ENCODE measurements around the gene TMEM178B. TPM values are rescaled to one million over a fixed set of nuclear protein-coding genes. Genes with fewer than 3 reads are reported as not detected.

The TMEM178B gene
- polyA plus RNA-seq, 1 donor (not counting 4 experiments of a cell fraction or from before 2014, with no cell fraction given) = not detected

- Histone ChIP-seq H3K27me3 (ENCODE audit: control insufficient read depth, extremely low read depth, insufficient read depth, low read length) (no peaks in the 10 kb centered on the region), H2AFZ (ENCODE audit: control insufficient read depth, low read length) (no peak overlapping the region), H3K9ac (ENCODE audit: control insufficient read depth, extremely low read depth, insufficient read depth, low read length) (no peak overlapping the region), H3K4me1 (ENCODE audit: control insufficient read depth, extremely low read depth, insufficient read depth, low read length) (no peaks in the 10 kb centered on the region), H3K79me2 (ENCODE audit: control insufficient read depth, insufficient read depth, low read length) (no peaks in the 10 kb centered on the region), H4K20me1 (ENCODE audit: control insufficient read depth, extremely low read depth, insufficient read depth, low read length) (no peaks in the 10 kb centered on the region), H3K9me3 (ENCODE audit: control insufficient read depth, low read depth, low read length) (peaks cover 3% of the 10 kb centered on the region), H3K36me3 (ENCODE audit: control insufficient read depth in 2 of 2, extremely low read depth in 1 of 2, insufficient read depth in 2 of 2, low read length in 2 of 2) (no peaks in the 10 kb centered on the region), H3K4me3 (ENCODE audit: control insufficient read depth in 2 of 3, extremely low read depth in 1 of 3, insufficient read depth in 2 of 3, low read depth in 1 of 3, low read length in 3 of 3) (no peak overlapping the region), H3K9me1 (ENCODE audit: control insufficient read depth, extremely low read depth, insufficient read depth, low read length) (no peaks in the 10 kb centered on the region), H3K4me2 (ENCODE audit: control insufficient read depth, extremely low read depth, insufficient read depth, low read depth, low read length) (no peak overlapping the region), H3K27ac (ENCODE audit: control insufficient read depth, insufficient read depth, low read length) (no peak overlapping the region)
- dilution Hi-C loops (cut with MboI; ENCODE audit: extremely low pct_ligation_motif_present, low sequenced_read_pairs) = no loop called here
- DNase-seq (ENCODE audit: low read depth, low spot score) (no peak), FAIRE-seq (no peak)
- no peak for TF ChIP-seq EZH2 (IDR thresholded peaks at IDR 0.05; ENCODE audit: low read length)
- TF ChIP-seq, protein P1, sequence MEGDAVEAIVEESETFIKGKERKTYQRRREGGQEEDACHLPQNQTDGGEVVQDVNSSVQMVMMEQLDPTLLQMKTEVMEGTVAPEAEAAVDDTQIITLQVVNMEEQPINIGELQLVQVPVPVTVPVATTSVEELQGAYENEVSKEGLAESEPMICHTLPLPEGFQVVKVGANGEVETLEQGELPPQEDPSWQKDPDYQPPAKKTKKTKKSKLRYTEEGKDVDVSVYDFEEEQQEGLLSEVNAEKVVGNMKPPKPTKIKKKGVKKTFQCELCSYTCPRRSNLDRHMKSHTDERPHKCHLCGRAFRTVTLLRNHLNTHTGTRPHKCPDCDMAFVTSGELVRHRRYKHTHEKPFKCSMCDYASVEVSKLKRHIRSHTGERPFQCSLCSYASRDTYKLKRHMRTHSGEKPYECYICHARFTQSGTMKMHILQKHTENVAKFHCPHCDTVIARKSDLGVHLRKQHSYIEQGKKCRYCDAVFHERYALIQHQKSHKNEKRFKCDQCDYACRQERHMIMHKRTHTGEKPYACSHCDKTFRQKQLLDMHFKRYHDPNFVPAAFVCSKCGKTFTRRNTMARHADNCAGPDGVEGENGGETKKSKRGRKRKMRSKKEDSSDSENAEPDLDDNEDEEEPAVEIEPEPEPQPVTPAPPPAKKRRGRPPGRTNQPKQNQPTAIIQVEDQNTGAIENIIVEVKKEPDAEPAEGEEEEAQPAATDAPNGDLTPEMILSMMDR (optimal IDR thresholded peaks at IDR 0.05 in 1 of 3, IDR thresholded peaks at IDR 0.05 in 1 of 3, conservative IDR thresholded peaks at IDR 0.05 in 1 of 3; ENCODE audit: extremely low read depth in 1 of 3, insufficient read depth in 2 of 3, low read length in 3 of 3) = no peak
Observed at GRCh38 chr7:141158561-141158960, 84.7 kb downstream of the TMEM178B start.

DNA sequence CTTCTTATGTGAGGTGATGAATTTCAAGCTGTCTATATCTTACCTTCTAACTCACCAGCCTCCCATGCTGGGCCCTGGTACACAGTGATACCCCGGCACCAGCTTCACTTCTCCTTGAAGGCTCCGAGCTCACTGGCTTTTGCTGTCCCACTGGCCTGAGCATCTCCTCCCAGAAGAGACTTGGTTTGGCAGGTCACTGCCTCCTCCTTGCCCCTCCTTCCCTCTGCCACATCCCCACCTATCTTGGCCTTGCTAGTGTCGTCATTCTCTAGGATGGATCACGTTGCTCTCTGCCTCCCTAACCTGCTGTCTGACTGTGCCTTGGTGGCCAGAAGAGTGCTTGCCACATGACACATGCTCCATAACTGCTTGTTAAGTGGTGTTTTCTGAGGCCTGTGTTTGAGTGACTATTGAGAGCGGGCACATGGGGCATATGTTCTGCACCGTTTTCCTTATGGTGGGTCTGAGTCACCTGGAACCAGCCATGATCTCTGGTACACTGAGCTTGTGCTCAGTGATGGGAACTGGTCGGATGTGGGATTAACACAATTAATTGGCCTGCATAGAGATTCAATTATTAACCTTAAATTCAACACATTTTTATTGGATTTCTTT is 86.5 kb downstream of the TMEM178B start:
- H3K79me2 ChIP-seq (ENCODE audit: control insufficient read depth, insufficient read depth, low read length) = no peaks in the 10 kb centered on the region
- FAIRE-seq = no peak
- no peak overlapping the region for H3K9ac ChIP-seq (ENCODE audit: control insufficient read depth, extremely low read depth, insufficient read depth, low read length)
- H3K27ac ChIP-seq (ENCODE audit: control insufficient read depth, insufficient read depth, low read length) = no peak overlapping the region
- no peak overlapping the region for H3K4me3 ChIP-seq (ENCODE audit: control insufficient read depth in 2 of 3, extremely low read depth in 1 of 3, insufficient read depth in 2 of 3, low read depth in 1 of 3, low read length in 3 of 3)
- dilution Hi-C loops (cut with MboI; ENCODE audit: extremely low pct_ligation_motif_present, low sequenced_read_pairs) = no loop called here
- H3K9me1 ChIP-seq (ENCODE audit: control insufficient read depth, extremely low read depth, insufficient read depth, low read length) = no peaks in the 10 kb centered on the region
- no peaks in the 10 kb centered on the region for H3K36me3 ChIP-seq (ENCODE audit: control insufficient read depth in 2 of 2, extremely low read depth in 1 of 2, insufficient read depth in 2 of 2, low read length in 2 of 2)
- no peak for DNase-seq (ENCODE audit: low read depth, low spot score)
- no peak for TF ChIP-seq EZH2 (IDR thresholded peaks at IDR 0.05; ENCODE audit: low read length)
- TF ChIP-seq, protein P1 (optimal IDR thresholded peaks at IDR 0.05 in 1 of 3, IDR thresholded peaks at IDR 0.05 in 1 of 3, conservative IDR thresholded peaks at IDR 0.05 in 1 of 3; ENCODE audit: extremely low read depth in 1 of 3, insufficient read depth in 2 of 3, low read length in 3 of 3) = no peak
- H3K4me1 ChIP-seq (ENCODE audit: control insufficient read depth, extremely low read depth, insufficient read depth, low read length) = no peaks in the 10 kb centered on the region
- peaks cover 3% of the 10 kb centered on the region for H3K9me3 ChIP-seq (ENCODE audit: control insufficient read depth, low read depth, low read length)
- no peaks in the 10 kb centered on the region for H4K20me1 ChIP-seq (ENCODE audit: control insufficient read depth, extremely low read depth, insufficient read depth, low read length)
- H3K27me3 ChIP-seq (ENCODE audit: control insufficient read depth, extremely low read depth, insufficient read depth, low read length) = no peaks in the 10 kb centered on the region
- no peak overlapping the region for H2AFZ ChIP-seq (ENCODE audit: control insufficient read depth, low read length)
- no peak overlapping the region for H3K4me2 ChIP-seq (ENCODE audit: control insufficient read depth, extremely low read depth, insufficient read depth, low read depth, low read length)
